Measurements from ENCODE around the gene ARAP3. TPM values are rescaled to one million over a fixed set of nuclear protein-coding genes. Genes with fewer than 3 reads are reported as not detected.

The ARAP3 gene
- total and polyA plus RNA-seq, 5 donors from 2014 or later: 0.25 to 6.1 (median 0.79) TPM; not detected in 1

- DNase-seq (no peak), ATAC-seq (ENCODE audit: low read depth in 2 of 2) (no peak)
- H3K36me3 ChIP-seq (ENCODE audit: control insufficient read depth, insufficient read depth, low read length): no peaks in the 10 kb centered on the region
- peak overlapping the region; percentile 69 for H3K4me3 ChIP-seq (ENCODE audit: low read depth, low read length)
- Mint-ChIP-seq H3K27ac (peak overlapping the region; percentile 92 to 97 (median 92)), H3K36me3 (peaks cover 17% of the 10 kb centered on the region), H3K27me3 (no peaks in the 10 kb centered on the region), H3K9me3 (no peaks in the 10 kb centered on the region), H3K4me1 (peaks cover 36 to 96% (median 79%) of the 10 kb centered on the region in 4 donors), H3K4me3 (peak overlapping the region; percentile 65 to 82 (median 78))
- no peaks in the 10 kb centered on the region for H3K27me3 ChIP-seq (ENCODE audit: control insufficient read depth, insufficient read depth, low read length)
- no peaks in the 10 kb centered on the region for H3K9me3 ChIP-seq (ENCODE audit: control insufficient read depth in 2 of 2, low read length in 2 of 2)
- peaks cover 93% of the 10 kb centered on the region for H3K4me1 ChIP-seq (ENCODE audit: control insufficient read depth, insufficient read depth, low read length, poor library complexity, severe bottlenecking)
- peak overlapping the region; percentile 90 for H3K27ac ChIP-seq (ENCODE audit: insufficient read depth, low read length, poor library complexity, severe bottlenecking)
Measured at GRCh38 chr5:141608557-141608956, 73.5 kb downstream of the ARAP3 start.

- Histone ChIP-seq H3K36me3 (ENCODE audit: control insufficient read depth, insufficient read depth, low read length) (no peaks in the 10 kb centered on the region), H3K4me3 (ENCODE audit: low read depth, low read length) (peak overlapping the region; percentile 86), H3K27me3 (ENCODE audit: control insufficient read depth, insufficient read depth, low read length) (no peaks in the 10 kb centered on the region), H3K9me3 (ENCODE audit: control insufficient read depth in 2 of 2, low read length in 2 of 2) (no peaks in the 10 kb centered on the region), H3K27ac (ENCODE audit: insufficient read depth, low read length, poor library complexity, severe bottlenecking) (peak overlapping the region; percentile 90), H3K4me1 (ENCODE audit: control insufficient read depth, insufficient read depth, low read length, poor library complexity, severe bottlenecking) (peaks cover 93% of the 10 kb centered on the region)
- H3K27ac Mint-ChIP-seq: peak overlapping the region; percentile 92 to 97 (median 92)
- H3K9me3 Mint-ChIP-seq: no peaks in the 10 kb centered on the region
- no peak for DNase-seq
- H3K4me1 Mint-ChIP-seq: peaks cover 36 to 95% (median 75%) of the 10 kb centered on the region in 4 donors
- no peak for ATAC-seq (ENCODE audit: low read depth in 2 of 2)
- peaks cover 17% of the 10 kb centered on the region for H3K36me3 Mint-ChIP-seq
- peak overlapping the region; percentile 65 to 83 (median 80) for H3K4me3 Mint-ChIP-seq
- H3K27me3 Mint-ChIP-seq: no peaks in the 10 kb centered on the region
Measured at GRCh38 chr5:141608046-141608445, 74.0 kb downstream of the ARAP3 start.

GRCh38 chr5:141605523-141606277 is 76.3 kb downstream of the ARAP3 start:
- Histone ChIP-seq H3K36me3 (ENCODE audit: control insufficient read depth, insufficient read depth, low read length) (no peaks in the 10 kb centered on the region), H3K27ac (ENCODE audit: insufficient read depth, low read length, poor library complexity, severe bottlenecking) (peak overlapping the region; percentile 90), H3K4me1 (ENCODE audit: control insufficient read depth, insufficient read depth, low read length, poor library complexity, severe bottlenecking) (peaks cover 89% of the 10 kb centered on the region), H3K4me3 (ENCODE audit: low read depth, low read length) (peak overlapping the region; percentile 86), H3K9me3 (ENCODE audit: control insufficient read depth in 2 of 2, low read length in 2 of 2) (no peaks in the 10 kb centered on the region), H3K27me3 (ENCODE audit: control insufficient read depth, insufficient read depth, low read length) (no peaks in the 10 kb centered on the region)
- DNase-seq (peak; percentile 72 to 95 (median 88)), ATAC-seq (ENCODE audit: low read depth in 2 of 2) (peak; percentile 99)
- Mint-ChIP-seq H3K27ac (peak overlapping the region; percentile 90 to 97 (median 92)), H3K9me3 (no peaks in the 10 kb centered on the region), H3K36me3 (peaks cover 14% of the 10 kb centered on the region), H3K4me3 (peak overlapping the region; percentile 78 to 84 (median 82)), H3K27me3 (no peaks in the 10 kb centered on the region), H3K4me1 (peaks cover 34 to 96% (median 71%) of the 10 kb centered on the region in 4 donors)

GRCh38 chr5:141603923-141604717 is 77.9 kb downstream of the ARAP3 start:
- Mint-ChIP-seq H3K27me3 (no peaks in the 10 kb centered on the region), H3K9me3 (no peaks in the 10 kb centered on the region), H3K4me3 (peak overlapping the region; percentile 76 to 92 (median 84)), H3K36me3 (peaks cover 11% of the 10 kb centered on the region), H3K4me1 (peaks cover 35 to 96% (median 77%) of the 10 kb centered on the region in 4 donors), H3K27ac (peak overlapping the region; percentile 90 to 93 (median 92))
- Histone ChIP-seq H3K36me3 (ENCODE audit: control insufficient read depth, insufficient read depth, low read length) (no peaks in the 10 kb centered on the region), H3K9me3 (ENCODE audit: control insufficient read depth in 2 of 2, low read length in 2 of 2) (no peaks in the 10 kb centered on the region), H3K27ac (ENCODE audit: insufficient read depth, low read length, poor library complexity, severe bottlenecking) (peak overlapping the region; percentile 90), H3K27me3 (ENCODE audit: control insufficient read depth, insufficient read depth, low read length) (no peaks in the 10 kb centered on the region), H3K4me3 (ENCODE audit: low read depth, low read length) (peak overlapping the region; percentile 86), H3K4me1 (ENCODE audit: control insufficient read depth, insufficient read depth, low read length, poor library complexity, severe bottlenecking) (peaks cover 93% of the 10 kb centered on the region)
- ATAC-seq (ENCODE audit: low read depth in 2 of 2) (no peak), DNase-seq (peak in 1 of 3 donors; percentile 41)

Other genes with a start within 250 kb of the ARAP3 start
- gene PCDHGC3, start 206.3 kb downstream of the ARAP3 start, total RNA-seq: 0.35 TPM
- gene PCDHGC3, start 206.3 kb downstream of the ARAP3 start, polyA plus RNA-seq: under 1 TPM in 1 of 4 donors, not detected in 3; 0.09 TPM
- gene PCDHGC4, start 197.2 kb downstream of the ARAP3 start, total RNA-seq: not detected
- gene PCDHGC4, start 197.2 kb downstream of the ARAP3 start, polyA plus RNA-seq: not detected
- gene PCDHGC5, start 193.1 kb downstream of the ARAP3 start, total RNA-seq: not detected
- not detected for gene PCDHGC5, start 193.1 kb downstream of the ARAP3 start, polyA plus RNA-seq
- gene DIAPH1, start 63.2 kb downstream of the ARAP3 start, total RNA-seq: 287 TPM
- 100 to 1,000 TPM in 1 of 4 donors, 10 to 100 TPM in 3; 86.1 to 105 (median 90.7) TPM for gene DIAPH1, start 63.2 kb downstream of the ARAP3 start, polyA plus RNA-seq
- 83.9 TPM for gene HDAC3, start 45.4 kb downstream of the ARAP3 start, total RNA-seq
- 100 to 1,000 TPM in 1 of 4 donors, 10 to 100 TPM in 3; 94.0 to 102 (median 96.1) TPM for gene HDAC3, start 45.4 kb downstream of the ARAP3 start, polyA plus RNA-seq
- gene RELL2, start 45.2 kb downstream of the ARAP3 start, total RNA-seq: 20.5 TPM
- 1 to 10 TPM; 2.4 to 5.5 (median 3.5) TPM for gene RELL2, start 45.2 kb downstream of the ARAP3 start, polyA plus RNA-seq
- gene FCHSD1, start 30.8 kb downstream of the ARAP3 start, total RNA-seq: 115 TPM
- 10 to 100 TPM in 1 of 4 donors, 1 to 10 TPM in 3; 7.7 to 16.0 (median 8.2) TPM for gene FCHSD1, start 30.8 kb downstream of the ARAP3 start, polyA plus RNA-seq
- 0.20 TPM for gene PCDH1, start 196.2 kb upstream of the ARAP3 start, total RNA-seq
- gene PCDH1, start 196.2 kb upstream of the ARAP3 start, polyA plus RNA-seq: 1 to 10 TPM; 1.3 to 2.6 (median 1.8) TPM
- gene DELE1, start 241.6 kb upstream of the ARAP3 start, total RNA-seq: 88.7 TPM
- 10 to 100 TPM; 31.3 to 50.4 (median 34.3) TPM for gene DELE1, start 241.6 kb upstream of the ARAP3 start, polyA plus RNA-seq

All from CD4-positive, CD25-positive, alpha-beta regulatory T cell (primary cell).